ENCODE results near the gene ENDOG.
"Not testable (repeated sequence)": the region's sequence is repeated elsewhere in the genome, so short reads cannot be mapped to it uniquely, and the experiment has no call there.

ENDOG gene

DNA sequence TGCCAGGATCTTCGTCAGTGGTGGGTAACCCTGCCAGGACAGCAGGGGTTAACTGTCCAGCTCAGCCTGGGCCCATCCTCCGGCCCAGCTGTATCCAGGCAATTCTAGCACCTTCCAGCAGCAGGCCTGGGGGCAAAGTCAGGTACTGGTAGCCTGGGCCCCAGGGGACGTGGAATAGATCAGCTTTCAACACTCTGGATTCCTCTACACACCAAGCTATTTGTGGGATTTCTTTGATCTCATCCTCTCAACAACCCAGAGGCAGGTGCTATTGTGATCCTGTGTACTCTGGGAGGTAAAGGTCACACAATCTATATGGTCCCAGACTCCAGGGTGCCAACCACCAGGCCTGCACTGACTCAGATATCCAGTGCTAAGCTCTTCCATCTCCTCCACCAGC, 20.0 kb downstream of the ENDOG start:
- DNase-seq (ENCODE audit: low read depth): no peak
- H3K4me3 ChIP-seq (ENCODE audit: low read depth, low read length): no peak overlapping the region
- TF ChIP-seq MYC (IDR thresholded peaks at IDR 0.05; ENCODE audit: low read depth, low read length) (no peak), POLR2A (IDR thresholded peaks at IDR 0.05; ENCODE audit: extremely low read depth, insufficient read length) (no peak), CTCF (IDR thresholded peaks at IDR 0.05; ENCODE audit: low read depth, low read length) (no peak)
- TF ChIP-seq, protein P1, sequence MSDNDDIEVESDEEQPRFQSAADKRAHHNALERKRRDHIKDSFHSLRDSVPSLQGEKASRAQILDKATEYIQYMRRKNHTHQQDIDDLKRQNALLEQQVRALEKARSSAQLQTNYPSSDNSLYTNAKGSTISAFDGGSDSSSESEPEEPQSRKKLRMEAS (IDR thresholded peaks at IDR 0.05; ENCODE audit: low read depth, low read length): no peak

DNA sequence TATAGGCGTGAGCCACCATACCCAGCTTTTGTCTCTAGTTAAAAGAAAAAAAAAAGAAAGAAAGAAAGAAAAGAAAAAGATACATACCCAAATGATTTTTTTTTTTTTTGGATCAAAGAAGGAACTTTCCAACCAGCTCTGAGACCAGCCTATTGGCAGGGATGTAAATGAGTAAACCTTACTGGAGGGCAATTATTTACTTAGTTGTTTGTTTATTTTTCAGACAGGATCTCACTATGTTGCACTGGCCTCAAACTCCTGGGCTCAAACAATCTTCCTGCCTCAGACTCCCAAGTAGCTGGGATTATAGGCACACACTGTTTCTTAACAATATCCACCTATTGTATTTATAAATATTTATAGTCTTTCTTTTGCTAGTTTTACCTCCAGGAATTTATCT, 22.2 kb downstream of the ENDOG start:
- H3K4me3 ChIP-seq (ENCODE audit: low read depth, low read length): no peak overlapping the region
- no peak for DNase-seq (ENCODE audit: low read depth)
- TF ChIP-seq MYC (IDR thresholded peaks at IDR 0.05; ENCODE audit: low read depth, low read length) (no peak), CTCF (IDR thresholded peaks at IDR 0.05; ENCODE audit: low read depth, low read length) (no peak), POLR2A (IDR thresholded peaks at IDR 0.05; ENCODE audit: extremely low read depth, insufficient read length) (no peak)
- TF ChIP-seq, protein P1 (IDR thresholded peaks at IDR 0.05; ENCODE audit: low read depth, low read length): no peak

- no peak for DNase-seq (ENCODE audit: low read depth)
- H3K4me3 ChIP-seq (ENCODE audit: low read depth, low read length): no peak overlapping the region
- TF ChIP-seq CTCF (IDR thresholded peaks at IDR 0.05; ENCODE audit: low read depth, low read length): no peak
- no peak for TF ChIP-seq POLR2A (IDR thresholded peaks at IDR 0.05; ENCODE audit: extremely low read depth, insufficient read length)
- no peak for TF ChIP-seq MYC (IDR thresholded peaks at IDR 0.05; ENCODE audit: low read depth, low read length)
- TF ChIP-seq, protein P1 (IDR thresholded peaks at IDR 0.05; ENCODE audit: low read depth, low read length): no peak
Measured at GRCh38 chr9:128841694-128842492, 23.6 kb downstream of the ENDOG start.

GRCh38 chr9:128843171-128843570, 24.9 kb downstream of the ENDOG start:
- not testable (repeated sequence) for H3K4me3 ChIP-seq (ENCODE audit: low read depth, low read length); DNase-seq (ENCODE audit: low read depth)

- TF ChIP-seq CTCF (IDR thresholded peaks at IDR 0.05; ENCODE audit: low read depth, low read length): no peak
- TF ChIP-seq MYC (IDR thresholded peaks at IDR 0.05; ENCODE audit: low read depth, low read length): no peak
- TF ChIP-seq, protein P1 (IDR thresholded peaks at IDR 0.05; ENCODE audit: low read depth, low read length): no peak
- TF ChIP-seq POLR2A (IDR thresholded peaks at IDR 0.05; ENCODE audit: extremely low read depth, insufficient read length): no peak
- H3K4me3 ChIP-seq (ENCODE audit: low read depth, low read length): no peak overlapping the region
- no peak for DNase-seq (ENCODE audit: low read depth)
Measured at GRCh38 chr9:128845186-128845931, 27.1 kb downstream of the ENDOG start.

DNA sequence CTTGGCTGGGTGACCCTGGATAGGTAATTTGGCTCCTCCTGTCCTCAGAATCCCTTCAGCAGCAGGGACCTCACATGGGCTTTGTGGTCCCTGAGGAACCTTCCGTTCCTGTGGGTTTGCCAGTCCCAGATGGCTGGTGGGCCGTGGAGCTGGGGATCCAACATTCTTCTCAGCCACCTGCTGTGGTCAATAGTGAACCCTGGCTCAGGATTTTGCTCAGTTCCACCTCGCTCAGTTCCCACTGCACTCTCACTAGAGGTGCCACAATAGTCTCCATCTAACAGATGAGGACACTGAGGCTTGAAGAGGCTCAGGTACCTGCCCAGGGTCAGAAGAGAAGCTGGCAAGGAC, 28.4 kb downstream of the ENDOG start:
- no peak overlapping the region for H3K4me3 ChIP-seq (ENCODE audit: low read depth, low read length)
- TF ChIP-seq CTCF (IDR thresholded peaks at IDR 0.05; ENCODE audit: low read depth, low read length) (no peak), POLR2A (IDR thresholded peaks at IDR 0.05; ENCODE audit: extremely low read depth, insufficient read length) (no peak), MYC (IDR thresholded peaks at IDR 0.05; ENCODE audit: low read depth, low read length) (no peak)
- TF ChIP-seq, protein P1 (IDR thresholded peaks at IDR 0.05; ENCODE audit: low read depth, low read length): no peak
- DNase-seq (ENCODE audit: low read depth): no peak
